ENCODE results near the gene HDAC7. TPM values are rescaled to one million over a fixed set of nuclear protein-coding genes. Genes with fewer than 3 reads are reported as not detected.

The HDAC7 gene
- total RNA-seq, 2 donors from 2014 or later, result 39.5 to 67.7 TPM

GRCh38 chr12:47791874-47792273 lies 27.8 kb downstream of the HDAC7 start:
- no peaks in the 10 kb centered on the region for H3K9me3 ChIP-seq
- H3K27ac ChIP-seq, result no peak overlapping the region
- no peak for TF ChIP-seq POLR2AphosphoS5 (IDR thresholded peaks at IDR 0.05)
- no peak for TF ChIP-seq CTCF (IDR thresholded peaks at IDR 0.05)
- no peak for TF ChIP-seq POLR2A (IDR thresholded peaks at IDR 0.05)
- no peak for DNase-seq (ENCODE audit: low spot score)
- no peak overlapping the region for H3K4me3 ChIP-seq
- 84% methylated on average over 14 of the region's 16 CpGs for WGBS
- intact Hi-C loops (cut with DNase I), result no loop called here
- H3K4me1 ChIP-seq (replicated peaks), result no peaks in the 10 kb centered on the region
- peaks cover 30 to 46% of the 10 kb centered on the region in 2 donors for H3K36me3 ChIP-seq
- no peaks in the 10 kb centered on the region for H3K27me3 ChIP-seq (replicated peaks; ENCODE audit: insufficient read depth)

- intact Hi-C loops (cut with DNase I), result no loop called here
- H3K9me3 ChIP-seq, result no peaks in the 10 kb centered on the region
- no peaks in the 10 kb centered on the region for H3K4me1 ChIP-seq (replicated peaks)
- no peak overlapping the region for H3K27ac ChIP-seq
- TF ChIP-seq POLR2A (IDR thresholded peaks at IDR 0.05) (no peak), POLR2AphosphoS5 (IDR thresholded peaks at IDR 0.05) (no peak), CTCF (IDR thresholded peaks at IDR 0.05) (no peak)
- no peaks in the 10 kb centered on the region for H3K27me3 ChIP-seq (replicated peaks; ENCODE audit: insufficient read depth)
- peaks cover 34 to 47% of the 10 kb centered on the region in 2 donors for H3K36me3 ChIP-seq
- WGBS, result 78% methylated on average over 14 of the region's 14 CpGs
- no peak overlapping the region for H3K4me3 ChIP-seq
- no peak for DNase-seq (ENCODE audit: low spot score)
These were observed 28.4 kb downstream of the HDAC7 start for GRCh38 chr12:47791351-47791746.

GRCh38 chr12:47790676-47791350 lies 28.9 kb downstream of the HDAC7 start:
- Histone ChIP-seq H3K36me3 (peaks cover 30 to 47% of the 10 kb centered on the region in 2 donors), H3K27ac (no peak overlapping the region), H3K27me3 (replicated peaks; ENCODE audit: insufficient read depth) (no peaks in the 10 kb centered on the region), H3K4me3 (no peak overlapping the region), H3K4me1 (replicated peaks) (no peaks in the 10 kb centered on the region), H3K9me3 (no peaks in the 10 kb centered on the region)
- TF ChIP-seq POLR2AphosphoS5 (IDR thresholded peaks at IDR 0.05) (no peak), POLR2A (IDR thresholded peaks at IDR 0.05) (no peak), CTCF (IDR thresholded peaks at IDR 0.05) (no peak)
- WGBS, result 91% methylated on average over 18 of the region's 20 CpGs
- no peak for DNase-seq (ENCODE audit: low spot score)
- intact Hi-C loops (cut with DNase I), result no loop called here

GRCh38 chr12:47789712-47790489 lies 29.8 kb downstream of the HDAC7 start:
- no peak for DNase-seq (ENCODE audit: low spot score)
- Histone ChIP-seq H3K27ac (no peak overlapping the region), H3K9me3 (no peaks in the 10 kb centered on the region), H3K4me1 (replicated peaks) (no peaks in the 10 kb centered on the region), H3K36me3 (peaks cover 32 to 47% of the 10 kb centered on the region in 2 donors), H3K27me3 (replicated peaks; ENCODE audit: insufficient read depth) (no peaks in the 10 kb centered on the region), H3K4me3 (no peak overlapping the region)
- 90% methylated on average over 22 of the region's 22 CpGs for WGBS
- intact Hi-C loops (cut with DNase I), result no loop called here
- TF ChIP-seq POLR2AphosphoS5 (IDR thresholded peaks at IDR 0.05) (no peak), CTCF (IDR thresholded peaks at IDR 0.05) (no peak), POLR2A (IDR thresholded peaks at IDR 0.05) (no peak)

Measured in prostate gland (tissue), 2 donors.